ENCODE measurements around the gene ROBO2.

Gene ROBO2

GRCh38 chr3:77530870-77531269 lies 491.0 kb downstream of the ROBO2 start:
- Mint-ChIP-seq H3K27me3 (no peaks in the 10 kb centered on the region), H3K36me3 (ENCODE audit: low read depth) (no peaks in the 10 kb centered on the region), H3K4me3 (no peak overlapping the region), H3K4me1 (no peaks in the 10 kb centered on the region), H3K27ac (no peak overlapping the region), H3K9me3 (peaks cover 6% of the 10 kb centered on the region)
- ATAC-seq: no peak
- DNase-seq: no peak

- DNase-seq (no peak), ATAC-seq (no peak)
- Mint-ChIP-seq H3K4me3 (no peak overlapping the region), H3K36me3 (ENCODE audit: low read depth) (no peaks in the 10 kb centered on the region), H3K27ac (no peak overlapping the region), H3K27me3 (no peaks in the 10 kb centered on the region), H3K4me1 (no peaks in the 10 kb centered on the region), H3K9me3 (peaks cover 21% of the 10 kb centered on the region)
These were observed 495.2 kb downstream of the ROBO2 start for GRCh38 chr3:77535116-77535515.

- Mint-ChIP-seq H3K4me3 (no peak overlapping the region), H3K36me3 (ENCODE audit: low read depth) (no peaks in the 10 kb centered on the region), H3K27me3 (no peaks in the 10 kb centered on the region), H3K4me1 (no peaks in the 10 kb centered on the region), H3K27ac (no peak overlapping the region), H3K9me3 (peaks cover 22% of the 10 kb centered on the region)
- no peak for ATAC-seq
- DNase-seq: no peak
These were observed 496.3 kb downstream of the ROBO2 start for GRCh38 chr3:77536038-77536775.

GRCh38 chr3:77539014-77539413 lies 499.1 kb downstream of the ROBO2 start:
- ATAC-seq: no peak
- Mint-ChIP-seq H3K36me3 (ENCODE audit: low read depth) (no peaks in the 10 kb centered on the region), H3K27me3 (no peaks in the 10 kb centered on the region), H3K4me1 (no peaks in the 10 kb centered on the region), H3K27ac (no peak overlapping the region), H3K9me3 (peaks cover 23% of the 10 kb centered on the region), H3K4me3 (no peak overlapping the region)
- no peak for DNase-seq

- Mint-ChIP-seq H3K4me3 (no peak overlapping the region), H3K27ac (no peak overlapping the region), H3K9me3 (peaks cover 23% of the 10 kb centered on the region), H3K27me3 (no peaks in the 10 kb centered on the region), H3K4me1 (no peaks in the 10 kb centered on the region), H3K36me3 (ENCODE audit: low read depth) (no peaks in the 10 kb centered on the region)
- DNase-seq (no peak), ATAC-seq (no peak)
These were observed 499.8 kb downstream of the ROBO2 start for GRCh38 chr3:77539677-77540076.

- no peak for DNase-seq
- Mint-ChIP-seq H3K4me1 (no peaks in the 10 kb centered on the region), H3K27ac (no peak overlapping the region), H3K27me3 (no peaks in the 10 kb centered on the region), H3K4me3 (no peak overlapping the region), H3K9me3 (peaks cover 20% of the 10 kb centered on the region), H3K36me3 (ENCODE audit: low read depth) (no peaks in the 10 kb centered on the region)
- no peak for ATAC-seq
These were observed 501.5 kb downstream of the ROBO2 start for GRCh38 chr3:77541203-77541922.

GRCh38 chr3:77546246-77546645 lies 506.3 kb downstream of the ROBO2 start:
- no peaks in the 10 kb centered on the region for H3K36me3 Mint-ChIP-seq (ENCODE audit: low read depth)
- no peaks in the 10 kb centered on the region for H3K4me1 Mint-ChIP-seq
- no peak overlapping the region for H3K27ac Mint-ChIP-seq
- H3K4me3 Mint-ChIP-seq: no peak overlapping the region
- DNase-seq (no peak), ATAC-seq (no peak)
- no peaks in the 10 kb centered on the region for H3K27me3 Mint-ChIP-seq
- H3K9me3 Mint-ChIP-seq: peaks cover 10% of the 10 kb centered on the region

GRCh38 chr3:77549034-77549433 lies 509.1 kb downstream of the ROBO2 start:
- no peak for ATAC-seq
- Mint-ChIP-seq H3K27ac (no peak overlapping the region), H3K9me3 (peaks cover 4% of the 10 kb centered on the region), H3K36me3 (ENCODE audit: low read depth) (no peaks in the 10 kb centered on the region), H3K4me1 (no peaks in the 10 kb centered on the region), H3K27me3 (no peaks in the 10 kb centered on the region), H3K4me3 (no peak overlapping the region)
- no peak for DNase-seq

GRCh38 chr3:77553240-77553639 lies 513.3 kb downstream of the ROBO2 start:
- Mint-ChIP-seq H3K27ac (no peak overlapping the region), H3K4me1 (no peaks in the 10 kb centered on the region), H3K4me3 (no peak overlapping the region), H3K36me3 (ENCODE audit: low read depth) (no peaks in the 10 kb centered on the region), H3K9me3 (peaks cover 16% of the 10 kb centered on the region), H3K27me3 (no peaks in the 10 kb centered on the region)
- no peak for ATAC-seq
- no peak for DNase-seq

GRCh38 chr3:77562089-77562488 lies 522.2 kb downstream of the ROBO2 start:
- Mint-ChIP-seq H3K9me3 (peaks cover 8% of the 10 kb centered on the region), H3K36me3 (ENCODE audit: low read depth) (no peaks in the 10 kb centered on the region), H3K4me1 (no peaks in the 10 kb centered on the region), H3K4me3 (no peak overlapping the region), H3K27ac (no peak overlapping the region), H3K27me3 (no peaks in the 10 kb centered on the region)
- DNase-seq (no peak), ATAC-seq (no peak)

GRCh38 chr3:77563012-77563411 lies 523.1 kb downstream of the ROBO2 start:
- Mint-ChIP-seq H3K4me3 (no peak overlapping the region), H3K27me3 (no peaks in the 10 kb centered on the region), H3K9me3 (peaks cover 8% of the 10 kb centered on the region), H3K36me3 (ENCODE audit: low read depth) (no peaks in the 10 kb centered on the region), H3K27ac (no peak overlapping the region), H3K4me1 (no peaks in the 10 kb centered on the region)
- DNase-seq: no peak
- ATAC-seq: no peak

- Mint-ChIP-seq H3K4me3 (no peak overlapping the region), H3K27ac (no peak overlapping the region), H3K4me1 (no peaks in the 10 kb centered on the region), H3K27me3 (no peaks in the 10 kb centered on the region), H3K36me3 (ENCODE audit: low read depth) (no peaks in the 10 kb centered on the region), H3K9me3 (peaks cover 8% of the 10 kb centered on the region)
- no peak for ATAC-seq
- DNase-seq: no peak
These were observed 526.2 kb downstream of the ROBO2 start for GRCh38 chr3:77566055-77566454.

GRCh38 chr3:77571971-77572715 lies 532.2 kb downstream of the ROBO2 start:
- Mint-ChIP-seq H3K4me3 (no peak overlapping the region), H3K36me3 (ENCODE audit: low read depth) (no peaks in the 10 kb centered on the region), H3K4me1 (no peaks in the 10 kb centered on the region), H3K9me3 (peaks cover 11% of the 10 kb centered on the region), H3K27me3 (no peaks in the 10 kb centered on the region), H3K27ac (no peak overlapping the region)
- DNase-seq (no peak), ATAC-seq (no peak)

GRCh38 chr3:77577264-77577663 lies 537.4 kb downstream of the ROBO2 start:
- ATAC-seq (no peak), DNase-seq (no peak)
- Mint-ChIP-seq H3K4me1 (no peaks in the 10 kb centered on the region), H3K27me3 (no peaks in the 10 kb centered on the region), H3K4me3 (no peak overlapping the region), H3K9me3 (peaks cover 7% of the 10 kb centered on the region), H3K27ac (no peak overlapping the region), H3K36me3 (ENCODE audit: low read depth) (no peaks in the 10 kb centered on the region)

- peaks cover 3% of the 10 kb centered on the region for H3K9me3 Mint-ChIP-seq
- H3K27ac Mint-ChIP-seq: no peak overlapping the region
- ATAC-seq (no peak), DNase-seq (no peak)
- H3K4me3 Mint-ChIP-seq: no peak overlapping the region
- no peaks in the 10 kb centered on the region for H3K36me3 Mint-ChIP-seq (ENCODE audit: low read depth)
- no peaks in the 10 kb centered on the region for H3K27me3 Mint-ChIP-seq
- no peaks in the 10 kb centered on the region for H3K4me1 Mint-ChIP-seq
These were observed 546.3 kb downstream of the ROBO2 start for GRCh38 chr3:77586216-77586615.

Measured in activated naive CD8-positive, alpha-beta T cell treated with anti-CD3 and anti-CD28 coated beads, Interleukin-2, amount 50 U/mL, for 24 hours (primary cell).